ENCODE measurements around the gene UBFD1. TPM values are rescaled to one million over a fixed set of nuclear protein-coding genes. Genes with fewer than 3 reads are reported as not detected.

UBFD1 gene
- total RNA-seq, 3 donors from 2014 or later (not counting 1 experiment from before 2014, with no cell fraction given): 51.4 to 65.8 (median 63.6) TPM

DNA sequence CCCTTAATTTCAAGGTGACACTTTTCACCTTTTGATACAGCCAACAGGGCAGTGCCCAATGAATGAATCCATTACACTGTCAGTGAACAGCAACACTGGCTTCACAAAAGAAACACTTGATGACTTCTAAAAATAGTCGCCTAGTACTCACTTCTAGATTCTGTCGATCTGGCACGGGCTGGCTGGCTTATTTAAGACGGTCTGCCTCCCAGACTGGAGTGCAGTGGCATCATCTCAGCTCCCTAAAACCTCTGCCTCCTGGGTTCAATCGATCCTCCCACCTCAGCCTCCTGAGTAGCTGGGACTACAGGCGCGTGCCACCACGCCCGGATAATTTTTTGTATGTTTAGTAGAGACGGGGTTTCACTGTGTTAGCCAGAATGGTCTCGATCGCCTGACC is 36.7 kb downstream of the UBFD1 start:
- no peaks in the 10 kb centered on the region for H3K9me3 ChIP-seq (ENCODE audit: control insufficient read depth, insufficient read depth, low read length)
- H3K27me3 ChIP-seq (ENCODE audit: control insufficient read depth, insufficient read depth, low read length): no peaks in the 10 kb centered on the region
- H3K27ac ChIP-seq (ENCODE audit: low read length): no peak overlapping the region
- no peak overlapping the region for H3K4me3 ChIP-seq (ENCODE audit: low read length)
- Mint-ChIP-seq H3K9me3 (no peaks in the 10 kb centered on the region), H3K4me3 (no peak overlapping the region), H3K36me3 (no peaks in the 10 kb centered on the region), H3K27me3 (ENCODE audit: low read depth in 2 of 2) (no peaks in the 10 kb centered on the region), H3K4me1 (peaks cover 12 to 36% of the 10 kb centered on the region in 2 donors), H3K27ac (no peak overlapping the region)
- intact Hi-C loops (cut with micrococcal nuclease): no loop called here
- peaks cover 25% of the 10 kb centered on the region for H3K4me1 ChIP-seq (ENCODE audit: control insufficient read depth, insufficient read depth, low read length)
- 97% methylated on average over 12 of the region's 12 CpGs for WGBS (ENCODE audit: insufficient coverage)
- DNase-seq (no peak), ATAC-seq (no peak)
- peaks cover 34% of the 10 kb centered on the region for H3K36me3 ChIP-seq (ENCODE audit: control insufficient read depth, insufficient read depth, low read length)
- TF ChIP-seq, protein P1, sequence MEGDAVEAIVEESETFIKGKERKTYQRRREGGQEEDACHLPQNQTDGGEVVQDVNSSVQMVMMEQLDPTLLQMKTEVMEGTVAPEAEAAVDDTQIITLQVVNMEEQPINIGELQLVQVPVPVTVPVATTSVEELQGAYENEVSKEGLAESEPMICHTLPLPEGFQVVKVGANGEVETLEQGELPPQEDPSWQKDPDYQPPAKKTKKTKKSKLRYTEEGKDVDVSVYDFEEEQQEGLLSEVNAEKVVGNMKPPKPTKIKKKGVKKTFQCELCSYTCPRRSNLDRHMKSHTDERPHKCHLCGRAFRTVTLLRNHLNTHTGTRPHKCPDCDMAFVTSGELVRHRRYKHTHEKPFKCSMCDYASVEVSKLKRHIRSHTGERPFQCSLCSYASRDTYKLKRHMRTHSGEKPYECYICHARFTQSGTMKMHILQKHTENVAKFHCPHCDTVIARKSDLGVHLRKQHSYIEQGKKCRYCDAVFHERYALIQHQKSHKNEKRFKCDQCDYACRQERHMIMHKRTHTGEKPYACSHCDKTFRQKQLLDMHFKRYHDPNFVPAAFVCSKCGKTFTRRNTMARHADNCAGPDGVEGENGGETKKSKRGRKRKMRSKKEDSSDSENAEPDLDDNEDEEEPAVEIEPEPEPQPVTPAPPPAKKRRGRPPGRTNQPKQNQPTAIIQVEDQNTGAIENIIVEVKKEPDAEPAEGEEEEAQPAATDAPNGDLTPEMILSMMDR (IDR thresholded peaks at IDR 0.05): no peak

DNA sequence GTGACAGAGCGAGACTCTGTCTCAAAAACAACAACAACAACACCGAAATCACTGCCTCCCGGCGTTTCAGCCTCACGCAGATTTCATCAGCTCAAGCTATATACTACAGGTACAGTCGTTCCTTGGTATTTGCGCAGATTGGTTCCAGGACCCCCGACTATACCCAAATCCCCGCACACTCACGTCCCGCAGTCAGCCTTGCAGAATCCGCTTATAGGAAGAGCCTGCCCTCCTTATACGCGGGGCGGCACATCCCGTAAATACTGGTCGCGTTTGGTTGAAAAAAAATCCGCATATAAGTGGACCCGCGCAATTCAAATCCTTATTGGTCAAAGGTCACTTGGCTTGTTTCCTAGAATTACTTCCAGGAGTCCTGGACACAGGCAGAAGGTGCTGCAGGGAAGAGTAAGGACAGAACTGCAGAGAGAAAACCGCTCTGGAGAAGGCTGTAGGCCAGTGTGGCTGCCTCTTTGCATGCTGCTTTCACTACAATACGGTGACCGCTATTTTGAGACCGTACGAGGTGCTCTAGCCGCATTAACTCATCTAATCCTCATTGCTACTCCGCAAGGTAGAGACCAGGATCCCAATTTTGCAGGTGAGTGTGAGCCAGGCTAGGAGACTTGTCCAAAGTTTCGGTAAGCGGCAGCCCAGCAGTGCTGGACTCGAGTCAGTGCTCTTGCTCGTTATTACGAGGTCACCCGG is 37.9 kb downstream of the UBFD1 start:
- intact Hi-C loops (cut with micrococcal nuclease): no loop called here
- Histone ChIP-seq H3K4me1 (ENCODE audit: control insufficient read depth, insufficient read depth, low read length) (peaks cover 25% of the 10 kb centered on the region), H3K9me3 (ENCODE audit: control insufficient read depth, insufficient read depth, low read length) (no peaks in the 10 kb centered on the region), H3K4me3 (ENCODE audit: low read length) (peak overlapping the region; percentile 87), H3K27ac (ENCODE audit: low read length) (peak overlapping the region; percentile 66), H3K36me3 (ENCODE audit: control insufficient read depth, insufficient read depth, low read length) (peaks cover 24% of the 10 kb centered on the region), H3K27me3 (ENCODE audit: control insufficient read depth, insufficient read depth, low read length) (no peaks in the 10 kb centered on the region)
- ATAC-seq (no peak), DNase-seq (no peak)
- Mint-ChIP-seq H3K4me3 (peak overlapping the region; percentile 81), H3K9me3 (no peaks in the 10 kb centered on the region), H3K36me3 (no peaks in the 10 kb centered on the region), H3K27ac (peak overlapping the region in 1 of 2 donors; percentile 75), H3K27me3 (ENCODE audit: low read depth in 2 of 2) (no peaks in the 10 kb centered on the region), H3K4me1 (peaks cover 12 to 32% of the 10 kb centered on the region in 2 donors)
- WGBS (ENCODE audit: insufficient coverage): 24% methylated on average over 34 of the region's 34 CpGs
- TF ChIP-seq, protein P1 (IDR thresholded peaks at IDR 0.05): no peak

DNA sequence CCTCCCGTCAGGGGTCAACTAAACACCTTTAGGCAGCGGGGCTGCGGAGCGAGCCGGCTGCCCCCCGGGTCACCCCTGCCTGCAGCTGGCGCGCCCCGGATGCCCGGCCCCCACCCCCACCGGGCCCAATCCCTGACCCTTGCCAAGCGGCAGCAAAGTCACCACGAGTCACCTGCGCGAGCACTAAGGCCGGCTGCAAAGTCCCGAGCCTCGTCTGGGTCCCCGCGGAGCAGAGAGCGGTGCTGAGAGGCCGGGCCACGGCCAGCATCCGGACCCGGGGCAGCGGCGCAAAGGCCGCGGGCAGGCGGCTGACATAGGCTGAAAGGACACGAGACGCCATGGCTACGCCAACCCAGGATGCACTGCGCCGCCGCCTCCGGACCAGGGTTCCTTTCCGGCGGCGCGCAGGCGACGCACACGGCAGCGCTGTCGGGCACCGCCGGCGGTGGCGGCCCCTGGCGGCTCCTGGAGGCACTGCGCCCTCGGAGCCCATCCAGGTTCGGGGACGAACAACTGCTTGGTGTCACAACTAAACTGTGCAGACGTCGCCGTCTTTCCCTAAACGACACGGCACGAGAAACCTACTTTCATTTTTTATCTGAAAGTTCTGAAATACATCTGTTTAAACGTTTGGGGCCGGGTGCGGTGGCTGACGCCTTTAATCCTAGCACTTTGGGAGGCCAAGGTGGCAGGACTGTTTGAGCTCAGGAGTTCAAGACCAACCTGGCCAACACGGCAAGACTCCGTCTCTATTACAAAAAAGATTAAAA is 38.6 kb downstream of the UBFD1 start, which contains the start of gene NDUFAB1:
Gene NDUFAB1, minus strand, starts transcription at position 366 of the 770 bp plus-strand sequence. Its CDS starts 26 bp downstream, at position 340.
- H3K9me3 Mint-ChIP-seq: no peaks in the 10 kb centered on the region
- ATAC-seq: peak; percentile 99 to 100 (median 99)
- intact Hi-C loops (cut with micrococcal nuclease): loop anchor here (1.0 kb wide), 2 partner anchors 39 to 45 kb away; partner anchors contain the start of genes DCTN5, EARS2, PALB2 and UBFD1
- Histone ChIP-seq H3K4me3 (ENCODE audit: low read length) (peak within 1 kb of the TSS; percentile 87), H3K36me3 (ENCODE audit: control insufficient read depth, insufficient read depth, low read length) (peaks cover 22% of the 10 kb centered on the region), H3K27me3 (ENCODE audit: control insufficient read depth, insufficient read depth, low read length) (no peaks in the 10 kb centered on the region), H3K9me3 (ENCODE audit: control insufficient read depth, insufficient read depth, low read length) (no peaks in the 10 kb centered on the region), H3K4me1 (ENCODE audit: control insufficient read depth, insufficient read depth, low read length) (peaks cover 25% of the 10 kb centered on the region), H3K27ac (ENCODE audit: low read length) (peak within 1 kb of the TSS; percentile 69)
- peak; percentile 92 to 95 for DNase-seq
- TF ChIP-seq, protein P1 (IDR thresholded peaks at IDR 0.05): peak; percentile 97
- no peaks in the 10 kb centered on the region for H3K27me3 Mint-ChIP-seq (ENCODE audit: low read depth in 2 of 2)
- no peaks in the 10 kb centered on the region for H3K36me3 Mint-ChIP-seq
- peak within 1 kb of the TSS; percentile 18 to 75 for H3K27ac Mint-ChIP-seq
- H3K4me3 Mint-ChIP-seq: peak within 1 kb of the TSS; percentile 81
- under 1% methylated on average over 65 of the region's 67 CpGs for WGBS (ENCODE audit: insufficient coverage)
- peaks cover 12 to 32% of the 10 kb centered on the region in 2 donors for H3K4me1 Mint-ChIP-seq

All from natural killer cell (primary cell).